Neural progenitor cell (in vitro differentiated cells): Measurements from ENCODE around the gene TRNT1.

Experiments
- EZH2 ChIP-seq: fragments of 200-600 bp; sonication (generic); IDR thresholded peaks from 2 replicates; pipeline ENCODE4 v1.6.1; 2017; ENCODE audit warnings: antibody characterized with exemption, mild to moderate bottlenecking, moderate library complexity
- EZH2phosphoT487 ChIP-seq: fragments of 200-600 bp; sonication (generic); IDR thresholded peaks from 2 replicates; pipeline ENCODE4 v1.6.1; 2017; ENCODE audit warnings: antibody characterized with exemption
- TF ChIP-seq, protein P1 (sequence below): fragments of 200-600 bp; sonication (generic); IDR thresholded peaks from 2 replicates; pipeline ENCODE4 v1.5.1; 2017; ENCODE audit warnings: antibody characterized with exemption, mild to moderate bottlenecking

GRCh38 chr3:3113042-3113709, 13.6 kb upstream of the TRNT1 start:
- TF ChIP-seq, protein P1, sequence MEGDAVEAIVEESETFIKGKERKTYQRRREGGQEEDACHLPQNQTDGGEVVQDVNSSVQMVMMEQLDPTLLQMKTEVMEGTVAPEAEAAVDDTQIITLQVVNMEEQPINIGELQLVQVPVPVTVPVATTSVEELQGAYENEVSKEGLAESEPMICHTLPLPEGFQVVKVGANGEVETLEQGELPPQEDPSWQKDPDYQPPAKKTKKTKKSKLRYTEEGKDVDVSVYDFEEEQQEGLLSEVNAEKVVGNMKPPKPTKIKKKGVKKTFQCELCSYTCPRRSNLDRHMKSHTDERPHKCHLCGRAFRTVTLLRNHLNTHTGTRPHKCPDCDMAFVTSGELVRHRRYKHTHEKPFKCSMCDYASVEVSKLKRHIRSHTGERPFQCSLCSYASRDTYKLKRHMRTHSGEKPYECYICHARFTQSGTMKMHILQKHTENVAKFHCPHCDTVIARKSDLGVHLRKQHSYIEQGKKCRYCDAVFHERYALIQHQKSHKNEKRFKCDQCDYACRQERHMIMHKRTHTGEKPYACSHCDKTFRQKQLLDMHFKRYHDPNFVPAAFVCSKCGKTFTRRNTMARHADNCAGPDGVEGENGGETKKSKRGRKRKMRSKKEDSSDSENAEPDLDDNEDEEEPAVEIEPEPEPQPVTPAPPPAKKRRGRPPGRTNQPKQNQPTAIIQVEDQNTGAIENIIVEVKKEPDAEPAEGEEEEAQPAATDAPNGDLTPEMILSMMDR = no peak
- no peak for TF ChIP-seq EZH2
- no peak for TF ChIP-seq EZH2phosphoT487
